Measurements from ENCODE around the gene TMED7.
"Not testable (repeated sequence)": the region's sequence is repeated elsewhere in the genome, so short reads cannot be mapped to it uniquely, and the experiment has no call there.

The TMED7 gene

GRCh38 chr5:115625579-115626444 is at the start of gene TMED7:
Gene TMED7, minus strand, starts transcription at chr5:115626036. Its CDS starts 244 bp downstream, at chr5:115625792.
- in situ Hi-C loops (cut with MboI; ENCODE audit: low pct_unique_long_range_greater_than_20kb, low sequenced_read_pairs), result no loop called here

GRCh38 chr5:115674782-115675181 is 48.9 kb upstream of the TMED7 start:
- DNase-seq; in situ Hi-C loops (cut with MboI; ENCODE audit: low pct_unique_long_range_greater_than_20kb, low sequenced_read_pairs): not testable (repeated sequence)

More at GRCh38 chr5:115625579-115626444, at the start of gene TMED7:
- peak; percentile 99 for DNase-seq

- in situ Hi-C loops (cut with MboI; ENCODE audit: low pct_unique_long_range_greater_than_20kb, low sequenced_read_pairs), result no loop called here
- DNase-seq, result no peak
Measured at GRCh38 chr5:115673596-115673995, 47.8 kb upstream of the TMED7 start.

- DNase-seq, result no peak
- in situ Hi-C loops (cut with MboI; ENCODE audit: low pct_unique_long_range_greater_than_20kb, low sequenced_read_pairs), result no loop called here
Measured at GRCh38 chr5:115671939-115672338, 46.1 kb upstream of the TMED7 start.

GRCh38 chr5:115666023-115666422 is 40.2 kb upstream of the TMED7 start:
- in situ Hi-C loops (cut with MboI; ENCODE audit: low pct_unique_long_range_greater_than_20kb, low sequenced_read_pairs), result no loop called here
- DNase-seq, result no peak

- in situ Hi-C loops (cut with MboI; ENCODE audit: low pct_unique_long_range_greater_than_20kb, low sequenced_read_pairs), result no loop called here
- DNase-seq, result no peak
Measured at GRCh38 chr5:115661563-115661962, 35.7 kb upstream of the TMED7 start.

GRCh38 chr5:115661101-115661500 is 35.3 kb upstream of the TMED7 start:
- DNase-seq, result no peak
- in situ Hi-C loops (cut with MboI; ENCODE audit: low pct_unique_long_range_greater_than_20kb, low sequenced_read_pairs), result no loop called here

- no peak for DNase-seq
- in situ Hi-C loops (cut with MboI; ENCODE audit: low pct_unique_long_range_greater_than_20kb, low sequenced_read_pairs), result no loop called here
Measured at GRCh38 chr5:115657881-115658233, 32.0 kb upstream of the TMED7 start.

- DNase-seq, result no peak
- in situ Hi-C loops (cut with MboI; ENCODE audit: low pct_unique_long_range_greater_than_20kb, low sequenced_read_pairs), result no loop called here
Measured at GRCh38 chr5:115657125-115657880, 31.5 kb upstream of the TMED7 start.

- no peak for DNase-seq
- in situ Hi-C loops (cut with MboI; ENCODE audit: low pct_unique_long_range_greater_than_20kb, low sequenced_read_pairs), result no loop called here
Measured at GRCh38 chr5:115656404-115656803, 30.6 kb upstream of the TMED7 start.

- in situ Hi-C loops (cut with MboI; ENCODE audit: low pct_unique_long_range_greater_than_20kb, low sequenced_read_pairs), result no loop called here
- DNase-seq, result no peak
Measured at GRCh38 chr5:115655994-115656393, 30.2 kb upstream of the TMED7 start.

- in situ Hi-C loops (cut with MboI; ENCODE audit: low pct_unique_long_range_greater_than_20kb, low sequenced_read_pairs), result no loop called here
- no peak for DNase-seq
Measured at GRCh38 chr5:115649541-115649940, 23.7 kb upstream of the TMED7 start.

- in situ Hi-C loops (cut with MboI; ENCODE audit: low pct_unique_long_range_greater_than_20kb, low sequenced_read_pairs), result no loop called here
- DNase-seq, result no peak
Measured at GRCh38 chr5:115648056-115648455, 22.2 kb upstream of the TMED7 start.

GRCh38 chr5:115645386-115645785 is 19.6 kb upstream of the TMED7 start:
- not testable (repeated sequence) for DNase-seq

GRCh38 chr5:115644046-115644445 is 18.2 kb upstream of the TMED7 start:
- DNase-seq, result no peak
- in situ Hi-C loops (cut with MboI; ENCODE audit: low pct_unique_long_range_greater_than_20kb, low sequenced_read_pairs), result no loop called here

More at GRCh38 chr5:115645386-115645785, 19.6 kb upstream of the TMED7 start:
- in situ Hi-C loops (cut with MboI; ENCODE audit: low pct_unique_long_range_greater_than_20kb, low sequenced_read_pairs), result not testable (repeated sequence)

- DNase-seq, result no peak
- in situ Hi-C loops (cut with MboI; ENCODE audit: low pct_unique_long_range_greater_than_20kb, low sequenced_read_pairs), result no loop called here
Measured at GRCh38 chr5:115641948-115642347, 16.1 kb upstream of the TMED7 start.

GRCh38 chr5:115640274-115640673 is 14.4 kb upstream of the TMED7 start:
- DNase-seq, result no peak
- in situ Hi-C loops (cut with MboI; ENCODE audit: low pct_unique_long_range_greater_than_20kb, low sequenced_read_pairs), result no loop called here

- in situ Hi-C loops (cut with MboI; ENCODE audit: low pct_unique_long_range_greater_than_20kb, low sequenced_read_pairs), result no loop called here
- no peak for DNase-seq
Measured at GRCh38 chr5:115639377-115639776, 13.5 kb upstream of the TMED7 start.

- in situ Hi-C loops (cut with MboI; ENCODE audit: low pct_unique_long_range_greater_than_20kb, low sequenced_read_pairs), result no loop called here
- no peak for DNase-seq
Measured at GRCh38 chr5:115637507-115637906, 11.7 kb upstream of the TMED7 start.

GRCh38 chr5:115636008-115636407 is 10.2 kb upstream of the TMED7 start:
- in situ Hi-C loops (cut with MboI; ENCODE audit: low pct_unique_long_range_greater_than_20kb, low sequenced_read_pairs), result no loop called here
- no peak for DNase-seq

All from KBM-7 (cell line).